CD4-positive, alpha-beta T cell treated with Interleukin-15 for 4 hours (primary cell): ENCODE data around the gene PPL.

ENCODE experiments used
- DNase-seq: peaks from one replicate; pipeline ENCODE4 v3.0.0-alpha.2; 2020; ENCODE audit warnings: low spot score

The PPL gene

GRCh38 chr16:4862639-4863038 is 74.3 kb downstream of the PPL start:
- no peak for DNase-seq

DNA sequence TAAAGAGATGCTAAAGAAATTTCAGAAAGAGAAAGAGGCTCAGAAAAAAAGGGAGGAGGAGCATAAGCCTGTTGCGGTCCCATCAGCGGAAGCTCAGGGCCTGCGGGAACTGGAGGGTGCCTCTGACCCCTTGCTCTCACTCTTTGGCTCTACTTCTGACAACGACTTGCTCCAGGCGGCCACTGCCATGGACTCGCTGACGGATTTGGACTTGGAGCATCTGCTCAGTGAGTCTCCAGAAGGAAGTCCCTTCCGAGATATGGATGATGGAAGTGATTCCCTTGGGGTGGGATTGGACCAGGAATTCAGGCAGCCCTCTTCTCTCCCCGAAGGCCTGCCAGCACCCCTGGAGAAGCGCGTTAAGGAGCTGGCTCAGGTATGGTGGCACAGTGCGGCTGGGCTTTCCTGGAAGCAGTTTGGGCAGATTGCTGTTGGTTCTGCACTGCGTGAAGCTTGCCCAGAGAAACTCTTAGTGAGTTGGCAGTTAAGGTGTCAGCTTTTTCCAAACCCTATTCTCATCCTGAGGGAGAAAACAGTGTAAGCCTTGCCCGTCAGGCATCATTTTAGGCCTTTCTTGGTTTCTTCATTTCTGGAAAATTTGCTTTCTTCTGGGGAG is 76.1 kb downstream of the PPL start:
- no peak for DNase-seq

- DNase-seq = no peak
These were observed 77.1 kb downstream of the PPL start for GRCh38 chr16:4859900-4860255.

DNA sequence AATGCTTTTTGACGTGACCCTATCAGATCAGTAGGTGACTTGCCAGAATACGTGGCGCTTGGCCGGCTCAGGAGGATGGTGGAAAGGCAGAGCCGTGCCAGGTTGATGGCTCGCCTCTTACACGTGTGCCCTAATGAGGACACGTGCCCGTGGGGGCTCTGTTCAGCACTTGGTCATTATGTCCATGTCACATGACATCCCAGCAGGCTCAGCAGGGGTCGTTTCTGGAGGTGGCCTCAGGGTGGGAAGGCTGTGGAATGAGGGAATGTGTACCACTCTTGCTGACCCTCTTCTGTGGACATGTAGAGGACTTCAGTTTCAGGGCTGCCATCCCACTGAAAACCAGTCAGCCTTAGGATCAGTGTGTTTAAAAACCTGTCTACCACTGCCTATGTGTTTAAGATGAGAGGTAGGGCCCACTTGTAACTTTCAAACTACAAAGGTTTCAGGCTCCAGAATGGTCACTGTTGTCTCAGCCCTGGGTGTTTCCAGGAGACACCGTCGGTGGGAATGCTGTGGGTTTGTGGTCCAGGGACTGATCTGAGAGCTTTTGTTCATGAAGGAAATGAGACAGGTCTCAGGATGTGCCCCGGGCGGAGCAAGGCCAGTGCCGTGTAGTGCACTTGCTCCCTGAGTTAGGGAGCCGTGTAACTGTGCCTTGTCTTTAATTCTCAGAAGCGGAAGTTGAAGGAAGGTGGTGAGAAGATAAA is 77.6 kb downstream of the PPL start:
- DNase-seq = no peak

DNA sequence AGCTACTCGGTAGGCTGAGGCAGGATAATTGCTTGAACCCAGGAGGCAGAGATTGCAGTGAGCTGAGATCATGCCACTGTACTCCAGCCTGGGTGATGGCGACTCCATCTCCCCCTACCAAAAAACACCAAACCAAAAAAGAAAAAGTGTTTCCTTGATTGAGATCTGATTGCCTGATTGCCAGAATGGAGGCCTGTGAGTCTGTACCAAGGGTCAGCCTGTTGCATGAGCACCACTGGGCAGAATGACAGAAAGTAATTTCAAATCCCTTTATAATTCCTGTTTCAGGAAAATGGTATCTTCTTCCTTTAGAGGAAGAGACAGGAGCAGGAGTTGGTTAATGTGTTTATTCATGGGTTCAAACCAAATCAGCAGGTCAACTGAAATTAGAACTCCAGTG is 81.1 kb downstream of the PPL start:
- no peak for DNase-seq

- DNase-seq = no peak
These were observed 81.6 kb downstream of the PPL start for GRCh38 chr16:4855371-4855770.

- DNase-seq = no peak
These were observed 84.6 kb downstream of the PPL start for GRCh38 chr16:4852221-4852872.

DNA sequence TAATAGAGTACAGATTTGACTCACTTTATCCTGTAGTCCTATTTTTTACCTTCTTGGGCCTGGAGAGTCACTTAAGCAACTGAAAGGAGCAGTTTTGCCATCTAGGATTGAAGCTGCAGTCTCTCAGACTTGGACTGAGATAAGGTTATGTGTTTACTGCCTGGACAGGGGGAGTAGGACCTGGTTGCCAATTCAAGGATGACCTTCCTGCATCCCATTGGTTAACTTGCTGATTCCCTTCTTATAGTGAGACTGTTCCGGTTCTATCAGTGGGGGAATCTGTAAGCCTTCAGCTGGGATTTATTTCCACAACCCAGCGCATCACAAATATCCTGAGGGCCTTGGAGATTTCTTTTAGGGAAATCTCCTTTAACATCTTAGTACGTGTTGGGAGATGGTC is 86.7 kb downstream of the PPL start:
- DNase-seq = no peak

GRCh38 chr16:4847774-4848587 is 89.0 kb downstream of the PPL start:
- DNase-seq = peak; percentile 19

DNA sequence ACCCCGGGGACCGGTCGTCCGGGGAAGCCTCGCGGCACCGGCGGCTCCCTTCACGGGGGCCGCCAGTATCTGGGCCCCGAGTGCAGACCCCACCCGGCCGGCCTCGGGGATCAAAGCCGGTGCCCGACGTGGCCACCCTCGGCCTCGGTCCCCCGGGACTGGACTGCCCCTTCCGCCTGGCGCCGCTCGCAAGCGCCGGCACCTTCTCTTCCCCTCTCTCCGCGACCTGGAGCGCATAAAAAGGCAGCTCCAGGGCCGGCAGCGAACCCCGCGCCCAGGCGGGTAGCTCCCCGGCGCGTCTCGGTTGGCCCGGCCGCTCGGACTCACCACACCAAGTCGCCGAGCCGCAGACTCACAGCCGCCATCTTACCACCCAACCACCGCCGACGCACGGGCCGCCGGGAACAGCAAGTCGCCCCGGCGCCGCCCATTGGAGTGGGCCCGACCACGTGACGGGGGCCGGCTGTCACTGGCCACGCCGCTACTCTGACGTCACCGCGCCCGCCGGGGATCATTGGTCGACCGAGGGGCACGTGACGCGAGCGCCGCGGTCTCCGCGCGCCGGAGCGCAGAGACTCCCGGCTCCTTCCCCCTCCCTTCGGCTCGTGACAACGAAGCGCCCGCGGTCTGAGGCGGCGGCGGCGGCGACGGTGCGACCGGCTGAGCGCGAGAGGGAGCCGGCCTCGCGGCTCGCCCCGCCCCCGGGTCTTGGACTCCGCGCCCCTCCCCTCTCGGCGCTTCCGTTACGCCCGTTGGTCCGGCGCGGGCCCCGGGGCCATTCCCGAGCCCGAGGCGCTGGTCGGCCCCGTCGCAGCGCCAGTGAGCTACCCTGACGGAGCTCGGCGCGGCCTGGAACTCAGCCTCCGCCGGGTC is 89.8 kb downstream of the PPL start, which contains the start of the genes GLYR1 and UBN1:
Gene GLYR1, minus strand, starts transcription at position 388 of the 873 bp plus-strand sequence. Its CDS starts 23 bp downstream, at position 365.
Gene UBN1, plus strand, starts transcription at position 581 of the 873 bp plus-strand sequence. CDS start 5,437 bp downstream, outside the sequence.
- DNase-seq = peak; percentile 98

- DNase-seq = no peak
These were observed 90.4 kb downstream of the PPL start for GRCh38 chr16:4846503-4846900.

- DNase-seq = no peak
These were observed 96.0 kb downstream of the PPL start for GRCh38 chr16:4840984-4841383.

GRCh38 chr16:4839942-4840341 is 97.0 kb downstream of the PPL start:
- no peak for DNase-seq

- no peak for DNase-seq
These were observed 99.0 kb downstream of the PPL start for GRCh38 chr16:4837733-4838501.

- no peak for DNase-seq
These were observed 100.2 kb downstream of the PPL start for GRCh38 chr16:4836727-4837126.

- no peak for DNase-seq
These were observed 103.4 kb downstream of the PPL start for GRCh38 chr16:4833584-4833983.

DNA sequence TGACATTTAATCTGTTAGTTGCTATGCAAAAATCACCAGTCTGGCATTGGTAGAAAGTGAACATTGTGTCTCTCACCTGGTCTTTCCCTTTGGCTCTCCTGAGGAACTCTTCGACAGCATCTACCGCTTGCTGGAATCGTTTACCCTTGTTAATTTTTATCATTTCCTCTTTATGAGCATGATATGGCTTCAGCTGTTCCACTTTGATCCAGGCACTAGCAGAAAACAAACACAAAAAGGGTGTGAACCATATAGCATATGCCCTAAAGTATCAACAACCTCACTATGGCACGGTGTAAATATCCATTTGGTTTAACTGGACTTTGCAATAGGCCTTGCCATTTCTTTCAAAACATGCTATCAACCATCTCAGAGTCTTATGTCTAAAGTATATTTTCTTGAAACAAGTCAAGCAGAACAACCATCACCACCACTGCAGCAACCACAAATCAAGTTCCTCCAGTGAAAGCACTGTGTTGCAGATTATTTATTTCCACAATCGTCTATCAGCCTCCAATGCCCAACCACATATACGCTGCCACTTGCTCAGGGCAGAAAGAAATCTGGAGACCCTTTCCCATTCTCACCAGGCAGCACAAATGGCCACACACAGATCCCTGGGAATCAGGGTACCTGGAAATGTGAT is 104.1 kb downstream of the PPL start:
- no peak for DNase-seq
